Activated CD4-positive, alpha-beta T cell treated with anti-CD3 and anti-CD28 coated beads, Interleukin-2, amount 50 U/mL, for 16 hours (primary cell): Measurements from ENCODE around the gene BEST1.
"Not testable (repeated sequence)": the region's sequence is repeated elsewhere in the genome, so short reads cannot be mapped to it uniquely, and the experiment has no call there.

Experiments
- DNase-seq: peaks from one replicate; pipeline ENCODE4 v3.0.0-alpha.2; 2020

BEST1 gene

GRCh38 chr11:61964666-61965271, 14.6 kb downstream of the BEST1 start:
- not testable (repeated sequence) for DNase-seq

- DNase-seq, result peak; percentile 30
These were observed 16.6 kb downstream of the BEST1 start for GRCh38 chr11:61966734-61967115.

- peak; percentile 94 for DNase-seq
These were observed 17.2 kb downstream of the BEST1 start, which contains the start of gene FTH1 for GRCh38 chr11:61967116-61967923. FTH1 (minus strand) TSS chr11:61967634; CDS start chr11:61967425, 209 bp downstream.

- peak; percentile 50 for DNase-seq
These were observed 18.0 kb downstream of the BEST1 start for GRCh38 chr11:61967924-61968757.

- no peak for DNase-seq
These were observed 18.7 kb downstream of the BEST1 start for GRCh38 chr11:61968758-61969390.

- no peak for DNase-seq
These were observed 19.2 kb downstream of the BEST1 start for GRCh38 chr11:61969391-61969758.

GRCh38 chr11:61969838-61970662, 19.9 kb downstream of the BEST1 start:
- DNase-seq, result peak; percentile 61

- peak; percentile 90 for DNase-seq
These were observed 21.3 kb downstream of the BEST1 start for GRCh38 chr11:61971248-61972111.

- DNase-seq, result no peak
These were observed 22.0 kb downstream of the BEST1 start for GRCh38 chr11:61972112-61972671.

GRCh38 chr11:61972672-61973475, 22.7 kb downstream of the BEST1 start:
- peak; percentile 60 for DNase-seq

- DNase-seq, result no peak
These were observed 23.5 kb downstream of the BEST1 start for GRCh38 chr11:61973476-61974162.

GRCh38 chr11:61974766-61975631, 24.8 kb downstream of the BEST1 start:
- DNase-seq, result no peak

GRCh38 chr11:61975638-61976419, 25.7 kb downstream of the BEST1 start:
- no peak for DNase-seq

- no peak for DNase-seq
These were observed 26.3 kb downstream of the BEST1 start for GRCh38 chr11:61976420-61976800.

- no peak for DNase-seq
These were observed 26.8 kb downstream of the BEST1 start for GRCh38 chr11:61976813-61977475.
